HS-5 (cell line): ENCODE measurements around the gene PCP2.

ENCODE experiments used
- DNase-seq: peaks from one replicate; pipeline ENCODE4 v3.0.0-alpha.2; 2012; ENCODE audit warnings: low read depth

The PCP2 gene

GRCh38 chr19:7633698-7634097 lies at the start of gene PCP2:
Gene PCP2, minus strand, starts transcription at chr19:7633719. Its CDS starts 262 bp downstream, at chr19:7633457.
- DNase-seq, result no peak

GRCh38 chr19:7682175-7682855 lies 48.8 kb upstream of the PCP2 start:
- no peak for DNase-seq

GRCh38 chr19:7681340-7682174 lies 48.0 kb upstream of the PCP2 start:
- no peak for DNase-seq

- DNase-seq, result no peak
Observed at GRCh38 chr19:7680606-7681339, 47.3 kb upstream of the PCP2 start, which contains the start of gene TRAPPC5. Gene TRAPPC5, plus strand, starts transcription at chr19:7680833. Its CDS starts 1,421 bp downstream, at chr19:7682254.

GRCh38 chr19:7679771-7680605 lies 46.5 kb upstream of the PCP2 start:
- DNase-seq, result no peak

GRCh38 chr19:7678971-7679751 lies 45.6 kb upstream of the PCP2 start:
- no peak for DNase-seq

GRCh38 chr19:7677669-7678311 lies 44.3 kb upstream of the PCP2 start:
- DNase-seq, result no peak

- no peak for DNase-seq
Observed at GRCh38 chr19:7676854-7677253, 43.3 kb upstream of the PCP2 start, which contains the start of gene MCEMP1. Gene MCEMP1, plus strand, starts transcription at chr19:7677090. Its CDS starts 31 bp downstream, at chr19:7677121.

- DNase-seq, result no peak
Observed at GRCh38 chr19:7676376-7676775, 42.9 kb upstream of the PCP2 start.

GRCh38 chr19:7674010-7675005 lies 40.8 kb upstream of the PCP2 start:
- DNase-seq, result no peak

- DNase-seq, result no peak
Observed at GRCh38 chr19:7672522-7672921, 39.0 kb upstream of the PCP2 start.

GRCh38 chr19:7670790-7671189 lies 37.3 kb upstream of the PCP2 start:
- DNase-seq, result no peak

- DNase-seq, result no peak
Observed at GRCh38 chr19:7670150-7670783, 36.7 kb upstream of the PCP2 start.

- no peak for DNase-seq
Observed at GRCh38 chr19:7669641-7670040, 36.1 kb upstream of the PCP2 start.

GRCh38 chr19:7668842-7669241 lies 35.3 kb upstream of the PCP2 start, which contains the start of gene RETN:
Gene RETN, plus strand, starts transcription at chr19:7669049. Its CDS starts 278 bp downstream, at chr19:7669327.
- DNase-seq, result no peak

GRCh38 chr19:7665076-7665475 lies 31.6 kb upstream of the PCP2 start:
- no peak for DNase-seq

GRCh38 chr19:7663706-7664105 lies 30.2 kb upstream of the PCP2 start:
- no peak for DNase-seq

- no peak for DNase-seq
Observed at GRCh38 chr19:7662657-7663056, 29.1 kb upstream of the PCP2 start.
